ENCODE measurements around the gene RNF220. TPM values are rescaled to one million over a fixed set of nuclear protein-coding genes. Genes with fewer than 3 reads are reported as not detected.

The RNF220 gene
- total and polyA plus RNA-seq, 2 donors (not counting 3 experiments of a cell fraction or from before 2014, with no cell fraction given) = 62.7 to 66.6 TPM

- Histone ChIP-seq H3K9ac (replicated peaks; ENCODE audit: extremely low read depth, insufficient read depth, low read length) (no peak overlapping the region), H3K4me2 (ENCODE audit: insufficient read depth, low read length) (no peak overlapping the region), H2AFZ (ENCODE audit: low read depth, low read length) (no peak overlapping the region), H3K27ac (ENCODE audit: insufficient read depth, low read depth, low read length) (no peak overlapping the region), H3K4me3 (replicated peaks in 1 of 3; ENCODE audit: insufficient read depth in 1 of 3, low read depth in 1 of 3, low read length in 3 of 3) (no peak overlapping the region), H4K20me1 (replicated peaks; ENCODE audit: control insufficient read depth, extremely low read depth, insufficient read depth, low read length) (no peaks in the 10 kb centered on the region), H3K9me3 (replicated peaks; ENCODE audit: control insufficient read depth, insufficient read depth, low read length) (no peaks in the 10 kb centered on the region), H3K36me3 (ENCODE audit: control insufficient read depth in 2 of 2, extremely low read depth in 1 of 2, insufficient read depth in 2 of 2, low read length in 2 of 2) (no peaks in the 10 kb centered on the region), H3K79me2 (ENCODE audit: control insufficient read depth, insufficient read depth, low read length) (no peaks in the 10 kb centered on the region), H3K27me3 (ENCODE audit: control insufficient read depth in 2 of 2, insufficient read depth in 2 of 2, low read length in 2 of 2) (peaks cover 0 to 4% of the 10 kb centered on the region in 2 experiments), H3K9me1 (replicated peaks; ENCODE audit: control insufficient read depth, extremely low read depth, insufficient read depth, low read length) (no peaks in the 10 kb centered on the region), H3K4me1 (ENCODE audit: control insufficient read depth, extremely low read depth, insufficient read depth, low read length) (no peaks in the 10 kb centered on the region)
- ChIA-PET POLR2A (no interaction called here), CTCF (no interaction called here)
- intact Hi-C loops (cut with micrococcal nuclease) = no loop called here
- dilution Hi-C loops (cut with MboI; ENCODE audit: extremely low pct_ligation_motif_present, low sequenced_read_pairs) = no loop called here
- FAIRE-seq = no peak
- no peak for DNase-seq (ENCODE audit: low read depth, low spot score)
- BruUV-seq (replicated peaks) = no TSS peak
- no peak for TF ChIP-seq GATA2 (IDR thresholded peaks at IDR 0.05; ENCODE audit: insufficient read depth, insufficient read length, low read depth, low read length)
Measured at GRCh38 chr1:44537538-44537937, 132.5 kb downstream of the RNF220 start.

DNA sequence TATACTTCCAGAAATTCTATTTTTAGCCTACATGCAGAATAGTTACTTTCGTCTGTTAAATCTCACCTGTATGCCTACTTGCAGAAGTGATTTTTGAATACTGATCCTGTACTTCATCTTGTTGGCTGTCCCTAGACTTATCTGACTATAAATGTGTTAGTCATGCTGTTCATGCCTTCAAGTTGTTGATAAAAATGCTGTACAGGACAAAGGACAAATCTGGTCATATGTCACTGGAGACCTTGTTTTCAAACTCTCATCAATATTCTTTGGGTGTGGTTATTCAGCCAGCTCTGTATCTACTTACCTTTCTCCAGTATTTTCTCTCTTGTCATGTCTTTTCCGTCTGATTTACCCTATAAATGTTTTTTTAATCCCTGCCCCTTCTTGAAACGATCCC, 132.9 kb downstream of the RNF220 start:
- Histone ChIP-seq H3K4me2 (ENCODE audit: insufficient read depth, low read length) (no peak overlapping the region), H4K20me1 (replicated peaks; ENCODE audit: control insufficient read depth, extremely low read depth, insufficient read depth, low read length) (no peaks in the 10 kb centered on the region), H3K36me3 (ENCODE audit: control insufficient read depth in 2 of 2, extremely low read depth in 1 of 2, insufficient read depth in 2 of 2, low read length in 2 of 2) (no peaks in the 10 kb centered on the region), H3K4me3 (replicated peaks in 1 of 3; ENCODE audit: insufficient read depth in 1 of 3, low read depth in 1 of 3, low read length in 3 of 3) (no peak overlapping the region), H3K27ac (ENCODE audit: insufficient read depth, low read depth, low read length) (no peak overlapping the region), H3K79me2 (ENCODE audit: control insufficient read depth, insufficient read depth, low read length) (no peaks in the 10 kb centered on the region), H3K9me1 (replicated peaks; ENCODE audit: control insufficient read depth, extremely low read depth, insufficient read depth, low read length) (no peaks in the 10 kb centered on the region), H3K27me3 (ENCODE audit: control insufficient read depth in 2 of 2, insufficient read depth in 2 of 2, low read length in 2 of 2) (peaks cover 0 to 4% of the 10 kb centered on the region in 2 experiments), H3K9ac (replicated peaks; ENCODE audit: extremely low read depth, insufficient read depth, low read length) (no peak overlapping the region), H2AFZ (ENCODE audit: low read depth, low read length) (no peak overlapping the region), H3K4me1 (ENCODE audit: control insufficient read depth, extremely low read depth, insufficient read depth, low read length) (no peaks in the 10 kb centered on the region), H3K9me3 (replicated peaks; ENCODE audit: control insufficient read depth, insufficient read depth, low read length) (no peaks in the 10 kb centered on the region)
- TF ChIP-seq POLR2A (IDR thresholded peaks at IDR 0.05; ENCODE audit: low read depth, low read length) = no peak
- intact Hi-C loops (cut with micrococcal nuclease) (no loop called here), dilution Hi-C loops (cut with MboI; ENCODE audit: extremely low pct_ligation_motif_present, low sequenced_read_pairs) (no loop called here)
- BruUV-seq (replicated peaks) = no TSS peak
- DNase-seq (ENCODE audit: low read depth, low spot score) (no peak), FAIRE-seq (no peak)
- ChIA-PET POLR2A (no interaction called here), CTCF (no interaction called here)
